Stimulated activated CD8-positive, alpha-beta memory T cell treated with anti-CD3 and anti-CD28 coated beads, Interleukin-12 subunit alpha, Interleukin-12 subunit beta, amount 100 ng/mL, for 1 hour (primary cell): ENCODE measurements around the gene MRNIP.
"Not testable (repeated sequence)": the region's sequence is repeated elsewhere in the genome, so short reads cannot be mapped to it uniquely, and the experiment has no call there.

ENCODE experiments used
- DNase-seq: peaks from one replicate; pipeline ENCODE4 v3.0.0-alpha.2; 2020; ENCODE audit warnings: low read depth

MRNIP gene

DNA sequence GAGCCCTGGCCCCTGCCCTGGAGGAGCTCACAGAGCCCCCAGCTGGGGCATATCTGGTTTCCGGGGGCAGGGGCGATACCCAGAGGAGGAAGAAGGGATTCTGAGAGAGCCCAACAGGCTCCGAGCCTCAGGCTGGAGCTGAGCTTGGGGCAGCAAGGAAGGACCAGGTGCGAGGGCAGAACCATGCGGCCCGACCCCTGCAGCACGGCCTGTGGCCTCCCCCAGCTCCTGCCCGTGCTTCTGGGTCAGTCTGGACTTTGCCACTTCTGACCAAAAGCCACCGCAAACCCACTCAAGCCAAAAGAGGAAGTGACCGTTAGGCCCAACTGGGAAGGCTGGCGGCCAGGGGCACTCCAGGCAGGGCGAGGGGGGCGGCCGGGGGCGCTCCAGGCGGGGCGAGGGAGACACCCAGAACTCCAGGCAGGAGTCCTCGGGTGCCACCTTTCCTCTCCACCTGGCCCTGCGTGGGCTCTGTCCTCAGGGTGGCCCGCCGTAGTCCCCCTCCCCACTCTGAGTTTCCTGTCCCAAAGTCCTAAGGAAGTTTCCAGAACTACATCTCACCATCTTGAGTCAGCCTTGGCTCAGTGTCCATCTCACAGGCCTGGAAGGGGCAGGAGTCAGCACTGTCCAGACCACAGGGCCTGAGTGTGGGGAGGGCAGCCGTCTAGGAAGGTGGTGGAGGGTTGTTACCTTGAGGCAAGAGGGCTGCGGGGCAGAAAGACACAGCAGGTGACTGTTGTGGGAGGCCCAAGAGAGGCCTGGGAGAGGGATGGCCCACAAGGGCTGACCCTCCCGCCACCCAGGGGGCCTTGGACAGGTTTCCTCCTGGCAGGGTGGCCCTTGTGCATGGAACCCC is 65.8 kb downstream of the MRNIP start:
- no peak for DNase-seq

DNA sequence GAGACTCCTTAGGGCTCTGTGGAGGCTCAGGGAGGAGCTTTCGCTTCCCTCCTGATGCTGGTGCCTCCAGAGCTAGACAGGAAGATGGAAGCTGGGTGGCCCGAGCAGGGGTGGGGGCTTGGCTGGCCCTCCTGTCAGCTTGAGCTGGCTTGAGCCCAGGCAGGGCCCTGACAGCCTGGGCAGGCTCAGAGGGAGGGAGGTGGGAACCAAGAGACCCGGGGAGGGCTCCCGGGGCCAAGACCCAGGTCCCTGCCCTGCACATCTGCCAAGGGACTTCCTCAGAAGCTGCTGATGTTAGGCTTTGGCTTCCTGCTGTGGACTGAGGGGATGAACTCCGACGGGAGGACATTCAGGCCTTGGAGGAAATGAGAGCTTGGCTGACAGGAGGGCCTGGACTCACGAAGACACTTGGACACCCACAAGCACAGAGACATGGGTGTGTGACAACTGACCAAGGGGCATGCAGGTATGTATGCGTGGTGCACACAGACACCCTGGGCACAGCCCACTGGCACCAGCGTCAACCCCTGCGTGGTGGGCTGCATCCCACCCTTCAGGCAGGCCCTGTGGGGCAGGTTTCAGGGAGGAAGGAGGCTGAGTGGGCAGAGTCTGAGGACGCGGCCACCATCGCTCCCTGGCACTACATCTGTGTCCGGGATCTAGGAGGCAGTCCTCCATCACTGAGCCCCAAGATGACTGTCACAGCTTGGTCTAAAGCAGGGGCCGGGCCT is 66.6 kb downstream of the MRNIP start:
- no peak for DNase-seq

DNA sequence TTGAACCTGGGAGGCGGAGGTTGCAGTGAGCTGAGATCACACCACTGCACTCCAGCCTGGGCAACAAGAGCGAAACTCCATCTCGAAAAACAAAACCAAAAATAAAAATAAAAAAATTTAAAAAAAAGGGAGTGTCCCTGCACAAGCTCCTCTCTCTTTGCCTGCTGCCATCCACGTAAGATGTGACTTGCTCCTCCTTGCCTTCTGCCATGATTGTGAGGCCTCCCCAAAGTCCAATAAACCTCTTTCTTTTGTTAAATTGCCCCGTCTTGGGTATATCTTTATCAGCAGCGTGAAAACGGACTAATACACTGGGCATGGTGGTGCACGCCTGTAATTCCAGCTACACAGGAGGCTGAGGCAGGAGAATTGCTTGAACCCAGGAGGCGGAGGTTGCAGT is 69.3 kb downstream of the MRNIP start:
- not testable (repeated sequence) for DNase-seq

DNA sequence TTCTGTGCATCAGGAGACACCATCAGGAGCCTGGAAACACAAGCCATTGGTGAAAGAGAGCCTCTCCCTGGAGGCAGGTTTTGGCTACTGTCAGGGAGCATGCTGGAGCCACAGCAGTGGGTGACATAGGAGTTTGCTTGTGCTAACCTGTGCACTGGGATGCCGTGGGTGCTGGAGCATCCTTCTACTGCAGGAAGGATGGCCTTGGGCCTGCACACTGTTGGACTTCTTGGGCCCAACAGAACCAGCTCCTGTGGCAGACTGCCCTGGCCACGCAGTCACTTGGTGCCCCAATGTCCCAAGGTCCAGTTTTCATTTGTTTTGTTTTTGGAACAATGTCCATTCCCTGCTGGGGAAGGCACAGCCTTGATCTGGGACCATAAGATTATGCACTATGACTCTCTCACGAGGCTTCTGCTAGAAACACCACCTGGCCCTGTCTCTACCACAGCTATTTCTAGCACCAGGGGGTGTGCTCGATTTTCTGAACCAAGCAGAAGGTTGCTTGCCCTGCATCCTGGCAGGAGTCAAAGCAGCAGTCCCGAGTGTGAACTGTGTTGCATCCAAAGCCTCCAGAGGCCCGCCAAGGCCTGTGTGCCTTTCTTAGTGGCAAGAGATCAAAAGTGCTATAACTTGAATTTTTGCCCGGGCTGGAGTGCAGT is 70.3 kb downstream of the MRNIP start:
- DNase-seq: no peak
